Fibroblast of pulmonary artery (primary cell): ENCODE data around the gene WASF3.
A peak's percentile ranks its signal among the peaks of the same experiment; 100 is the strongest.

Source experiments
- DNase-seq: peaks from one replicate; pipeline ENCODE4 v3.0.0-alpha.2; 2010; ENCODE audit warnings: low read depth
- H3K4me3 ChIP-seq: replicated peaks from 2 replicates; pipeline ENCODE4 v1.5.1; 2011; ENCODE audit warnings: low read depth, mild to moderate bottlenecking, control low read depth, low read length, moderate library complexity
- TF ChIP-seq, protein P1 (sequence below): IDR thresholded peaks from 2 replicates; pipeline ENCODE4 v1.5.1; 2011; ENCODE audit warnings: mild to moderate bottlenecking, control low read depth, low read length, inconsistent platforms; ENCODE audit errors: missing control alignments

Gene WASF3, protein sequence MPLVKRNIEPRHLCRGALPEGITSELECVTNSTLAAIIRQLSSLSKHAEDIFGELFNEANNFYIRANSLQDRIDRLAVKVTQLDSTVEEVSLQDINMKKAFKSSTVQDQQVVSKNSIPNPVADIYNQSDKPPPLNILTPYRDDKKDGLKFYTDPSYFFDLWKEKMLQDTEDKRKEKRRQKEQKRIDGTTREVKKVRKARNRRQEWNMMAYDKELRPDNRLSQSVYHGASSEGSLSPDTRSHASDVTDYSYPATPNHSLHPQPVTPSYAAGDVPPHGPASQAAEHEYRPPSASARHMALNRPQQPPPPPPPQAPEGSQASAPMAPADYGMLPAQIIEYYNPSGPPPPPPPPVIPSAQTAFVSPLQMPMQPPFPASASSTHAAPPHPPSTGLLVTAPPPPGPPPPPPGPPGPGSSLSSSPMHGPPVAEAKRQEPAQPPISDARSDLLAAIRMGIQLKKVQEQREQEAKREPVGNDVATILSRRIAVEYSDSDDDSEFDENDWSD

DNA sequence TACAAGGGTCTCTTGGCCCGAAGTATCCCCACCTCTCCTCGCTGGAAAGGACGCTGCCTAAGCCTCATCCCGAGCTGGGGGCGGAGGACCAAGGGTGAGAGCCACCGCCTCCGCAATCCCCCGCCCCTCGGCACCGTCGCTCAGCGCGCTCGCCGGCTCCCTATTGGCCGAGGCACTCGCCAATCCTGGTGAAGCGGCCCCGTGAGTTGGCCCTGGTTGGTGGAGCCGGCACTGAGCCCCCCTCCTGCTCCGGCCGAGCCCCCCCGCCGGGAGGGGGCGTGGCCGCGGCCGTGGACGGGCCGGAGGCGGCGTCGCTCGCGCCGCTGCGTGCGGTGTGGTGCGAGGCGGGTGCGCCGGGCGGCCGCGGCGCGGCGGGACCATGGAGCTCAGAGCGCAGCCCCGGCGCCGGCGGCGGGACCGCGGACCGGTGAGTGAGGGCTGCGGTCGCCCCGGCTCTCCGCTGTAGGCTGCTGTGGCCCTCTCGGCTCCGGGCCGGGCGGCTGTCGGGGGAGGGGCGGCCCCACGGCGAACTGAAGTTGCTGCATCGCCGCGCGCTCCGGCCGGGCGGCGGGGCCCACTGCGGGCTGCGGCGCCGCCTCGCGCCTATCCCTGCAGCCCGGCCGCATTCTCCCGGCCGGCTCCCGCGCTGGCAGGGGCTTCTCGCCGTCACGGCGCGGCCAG, at the start of gene WASF3:
WASF3 (plus strand) TSS at position 291 of the 681 bp plus-strand sequence. CDS start 84,588 bp downstream, outside the sequence.
- TF ChIP-seq, protein P1, sequence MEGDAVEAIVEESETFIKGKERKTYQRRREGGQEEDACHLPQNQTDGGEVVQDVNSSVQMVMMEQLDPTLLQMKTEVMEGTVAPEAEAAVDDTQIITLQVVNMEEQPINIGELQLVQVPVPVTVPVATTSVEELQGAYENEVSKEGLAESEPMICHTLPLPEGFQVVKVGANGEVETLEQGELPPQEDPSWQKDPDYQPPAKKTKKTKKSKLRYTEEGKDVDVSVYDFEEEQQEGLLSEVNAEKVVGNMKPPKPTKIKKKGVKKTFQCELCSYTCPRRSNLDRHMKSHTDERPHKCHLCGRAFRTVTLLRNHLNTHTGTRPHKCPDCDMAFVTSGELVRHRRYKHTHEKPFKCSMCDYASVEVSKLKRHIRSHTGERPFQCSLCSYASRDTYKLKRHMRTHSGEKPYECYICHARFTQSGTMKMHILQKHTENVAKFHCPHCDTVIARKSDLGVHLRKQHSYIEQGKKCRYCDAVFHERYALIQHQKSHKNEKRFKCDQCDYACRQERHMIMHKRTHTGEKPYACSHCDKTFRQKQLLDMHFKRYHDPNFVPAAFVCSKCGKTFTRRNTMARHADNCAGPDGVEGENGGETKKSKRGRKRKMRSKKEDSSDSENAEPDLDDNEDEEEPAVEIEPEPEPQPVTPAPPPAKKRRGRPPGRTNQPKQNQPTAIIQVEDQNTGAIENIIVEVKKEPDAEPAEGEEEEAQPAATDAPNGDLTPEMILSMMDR, result no peak
- DNase-seq, result peak; percentile 93
- H3K4me3 ChIP-seq, result peak within 1 kb of the TSS; percentile 58

DNA sequence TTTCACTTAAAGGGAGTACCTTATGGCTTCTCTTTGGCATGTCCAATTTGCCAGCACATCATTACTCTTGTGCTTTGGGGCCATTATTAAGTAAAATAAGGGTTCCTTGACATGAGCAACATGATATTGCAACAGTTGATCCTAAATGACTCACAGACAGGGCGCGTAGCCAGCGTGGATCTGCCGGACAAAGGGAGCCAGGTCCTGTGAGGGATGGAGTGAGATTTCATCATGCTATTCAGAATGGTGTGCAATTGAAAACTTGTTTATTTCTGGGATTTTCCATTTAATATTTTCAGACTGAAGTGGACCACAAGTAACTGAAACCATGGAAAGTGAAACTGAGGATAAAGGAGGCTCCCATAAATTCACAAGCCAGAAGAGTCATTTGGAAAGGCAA, 48.6 kb upstream of the WASF3 start:
- TF ChIP-seq, protein P1, result no peak
- peak; percentile 93 for DNase-seq
- H3K4me3 ChIP-seq, result no peak overlapping the region

DNA sequence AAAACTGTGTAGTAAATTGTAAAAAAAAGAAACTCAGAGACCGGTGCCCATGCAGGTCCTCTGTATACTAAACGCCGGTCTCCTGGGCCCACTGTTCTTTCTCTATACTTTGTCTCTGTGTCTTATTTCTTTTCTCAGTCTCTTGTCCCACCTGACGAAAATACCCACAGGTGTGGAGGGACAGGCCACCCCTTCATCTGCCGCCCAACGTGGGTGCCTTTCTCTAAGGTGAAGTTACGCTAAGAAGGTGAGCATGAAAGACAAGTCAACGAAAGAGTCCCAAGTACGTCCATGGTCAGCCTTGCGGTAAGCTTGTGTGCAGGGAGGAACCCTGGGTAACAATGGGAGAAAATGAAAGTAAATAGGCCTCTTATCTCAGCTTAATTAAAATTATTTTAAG, 48.0 kb upstream of the WASF3 start:
- no peak overlapping the region for H3K4me3 ChIP-seq
- TF ChIP-seq, protein P1, result no peak
- DNase-seq, result no peak

DNA sequence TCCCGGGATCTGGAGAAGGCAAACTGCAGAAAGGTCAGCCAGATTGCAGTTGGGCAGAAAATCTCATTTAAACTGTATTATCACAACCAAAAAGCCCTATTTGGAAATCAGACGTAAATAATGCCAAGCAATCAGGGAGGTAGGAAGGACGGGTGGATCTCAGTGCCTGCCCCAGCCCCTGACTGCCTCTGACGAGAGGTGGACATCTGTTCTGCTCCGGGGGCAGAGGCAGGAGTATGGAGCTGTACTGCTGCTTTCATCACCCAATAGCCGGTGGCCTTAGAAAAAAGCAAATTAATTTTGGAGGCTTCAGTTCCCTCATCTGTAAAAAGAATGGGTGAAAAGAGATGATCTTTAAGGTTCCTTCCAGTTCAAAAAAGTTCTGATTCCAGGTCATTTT, 43.6 kb upstream of the WASF3 start:
- TF ChIP-seq, protein P1, result no peak
- no peak for DNase-seq
- no peak overlapping the region for H3K4me3 ChIP-seq

DNA sequence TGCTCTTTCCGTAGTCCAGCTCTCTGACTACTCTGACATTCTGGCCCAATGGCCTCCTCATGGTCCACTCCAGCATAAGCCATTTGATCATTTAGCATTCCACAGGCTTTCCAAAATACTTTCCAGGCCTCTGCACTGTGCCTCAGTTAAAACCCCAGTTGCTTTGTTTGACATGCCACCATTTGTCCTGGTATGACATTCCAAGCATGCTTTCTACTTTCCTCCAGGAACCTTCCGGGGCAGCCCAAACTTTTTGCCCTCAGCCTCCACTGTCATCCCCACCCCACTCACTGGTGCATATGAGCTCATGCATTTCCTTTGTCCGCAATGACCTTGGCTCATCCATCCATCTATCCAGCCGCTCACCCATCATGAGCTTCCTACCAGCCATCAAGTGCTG, 41.8 kb upstream of the WASF3 start:
- no peak for DNase-seq
- TF ChIP-seq, protein P1, result no peak
- no peak overlapping the region for H3K4me3 ChIP-seq

DNA sequence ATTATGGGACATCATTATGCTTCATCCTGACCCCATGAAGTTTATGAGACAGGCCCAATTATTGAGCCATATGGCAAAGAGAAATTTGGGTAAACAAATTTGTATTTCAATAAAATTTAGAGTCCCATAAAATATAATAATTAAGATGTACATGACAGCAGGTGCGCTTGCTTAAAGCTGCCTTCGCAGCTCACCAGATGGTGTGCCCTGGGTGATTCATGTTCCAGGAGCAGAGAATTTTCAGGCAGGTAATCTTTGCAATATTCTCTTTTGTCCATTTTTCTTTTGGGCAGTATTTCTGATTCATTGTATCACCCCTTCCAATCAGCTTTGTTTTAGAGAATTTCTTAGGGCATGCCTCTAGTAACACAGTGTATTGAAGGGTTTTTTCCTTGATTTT, 39.5 kb upstream of the WASF3 start:
- no peak for DNase-seq
- TF ChIP-seq, protein P1, result no peak
- no peak overlapping the region for H3K4me3 ChIP-seq
